Stimulated activated CD8-positive, alpha-beta memory T cell treated with anti-CD3 and anti-CD28 coated beads, Interleukin-7, amount 100 ng/mL, for 4 hours (primary cell): ENCODE results near the gene GLT1D1.

Experiments used
- DNase-seq, 2 donors: peaks; one replicate each; pipeline ENCODE4 v3.0.0-alpha.2; 2020; ENCODE audit warnings: low read depth in 2 of 2

The GLT1D1 gene

DNA sequence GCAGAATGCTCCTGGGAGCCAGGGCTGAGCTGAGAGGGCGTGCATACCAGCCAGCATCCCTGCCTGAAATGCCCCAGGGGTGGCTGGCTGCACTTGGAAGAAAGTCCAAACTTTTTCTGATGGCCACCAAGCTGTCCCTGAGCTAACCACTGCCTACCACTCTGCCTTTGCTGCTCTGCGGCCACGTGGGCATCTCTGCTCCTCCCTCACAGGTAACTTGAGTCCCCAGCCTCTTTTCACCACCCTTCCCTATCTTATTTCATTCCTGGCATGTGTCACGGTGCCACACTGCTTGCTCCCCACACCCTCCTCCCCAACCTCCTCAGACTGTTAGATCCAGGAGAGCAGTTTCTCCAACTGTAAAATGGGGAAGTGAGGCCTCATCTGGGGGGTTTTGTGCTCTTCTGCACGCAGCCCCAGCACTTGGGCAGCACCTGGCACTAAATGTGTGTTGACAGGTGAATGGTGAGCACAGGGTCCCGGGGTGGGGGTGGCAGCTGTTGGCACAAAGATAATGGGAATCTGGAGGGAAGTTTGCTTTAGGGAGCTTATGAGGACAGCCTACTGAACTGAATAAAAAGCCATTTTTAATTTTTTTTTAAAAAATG is 113.0 kb downstream of the GLT1D1 start:
- DNase-seq = no peak

DNA sequence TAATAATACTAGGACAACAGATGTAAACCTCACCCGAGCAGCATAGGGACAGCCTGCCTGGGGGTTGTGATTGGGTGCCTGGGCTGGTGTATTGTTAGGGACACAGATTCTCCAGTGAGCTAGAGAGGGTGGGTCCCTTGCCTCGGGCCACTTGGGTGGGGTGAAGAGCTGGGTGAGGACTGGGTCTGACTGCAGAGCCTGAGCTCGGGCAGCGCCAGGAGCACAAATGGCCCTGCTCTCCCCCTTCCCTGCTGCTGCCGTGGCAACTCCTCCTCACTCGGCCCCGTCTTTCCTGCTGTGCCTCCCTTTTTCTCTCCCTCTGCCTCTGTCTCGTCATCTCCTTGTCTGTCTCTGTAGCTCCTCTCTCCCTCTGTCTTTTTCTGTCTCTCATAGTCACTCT is 115.4 kb downstream of the GLT1D1 start:
- no peak for DNase-seq

DNA sequence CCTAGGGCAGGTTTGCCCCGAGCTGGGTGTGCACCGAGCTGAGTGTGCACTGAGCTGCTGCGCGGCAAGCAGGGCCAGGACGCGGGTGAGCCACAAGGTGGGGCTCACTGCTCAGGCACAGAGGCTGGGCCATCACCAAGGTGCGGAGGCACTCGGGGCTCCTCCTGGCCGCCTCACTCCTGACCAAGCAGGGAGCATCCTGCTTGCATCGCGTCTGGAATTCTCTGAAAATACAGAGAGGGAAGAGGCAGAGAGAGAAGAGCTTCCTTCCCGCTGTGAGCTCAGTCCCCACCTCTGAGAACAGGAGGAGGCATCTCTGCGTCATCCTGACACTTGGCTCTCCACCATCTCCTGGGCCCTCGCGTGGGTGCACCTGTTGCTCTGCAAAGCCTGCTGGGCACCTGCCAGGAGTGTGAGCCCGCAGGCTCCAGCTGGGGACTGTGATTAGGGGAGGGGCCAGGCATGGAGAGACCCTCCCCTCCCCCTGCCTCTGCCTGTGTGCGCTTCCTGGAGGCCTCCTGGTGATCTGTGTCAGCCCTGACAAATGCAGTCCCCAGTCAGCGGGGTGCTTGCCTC is 116.3 kb downstream of the GLT1D1 start:
- no peak for DNase-seq

DNA sequence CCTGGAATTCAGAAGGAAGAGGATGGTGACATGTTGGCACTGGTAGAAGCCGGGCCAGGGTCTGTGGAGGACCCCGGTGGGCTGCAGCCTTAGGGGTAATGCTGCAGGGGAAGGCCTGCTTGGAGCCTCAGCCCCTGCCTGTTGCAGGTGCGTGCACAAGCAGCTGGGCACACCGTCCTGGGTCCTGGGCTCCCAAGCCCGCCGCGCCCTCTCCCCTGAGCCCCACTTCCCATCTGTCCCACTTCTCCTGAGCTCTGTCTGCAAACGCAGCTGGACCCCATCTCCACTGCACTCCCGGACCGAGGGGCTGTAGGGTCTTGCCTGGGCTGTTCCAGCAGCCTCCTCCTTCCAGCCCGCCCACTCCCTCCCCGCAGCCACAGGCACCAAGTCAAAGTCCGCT is 116.8 kb downstream of the GLT1D1 start:
- no peak for DNase-seq

DNA sequence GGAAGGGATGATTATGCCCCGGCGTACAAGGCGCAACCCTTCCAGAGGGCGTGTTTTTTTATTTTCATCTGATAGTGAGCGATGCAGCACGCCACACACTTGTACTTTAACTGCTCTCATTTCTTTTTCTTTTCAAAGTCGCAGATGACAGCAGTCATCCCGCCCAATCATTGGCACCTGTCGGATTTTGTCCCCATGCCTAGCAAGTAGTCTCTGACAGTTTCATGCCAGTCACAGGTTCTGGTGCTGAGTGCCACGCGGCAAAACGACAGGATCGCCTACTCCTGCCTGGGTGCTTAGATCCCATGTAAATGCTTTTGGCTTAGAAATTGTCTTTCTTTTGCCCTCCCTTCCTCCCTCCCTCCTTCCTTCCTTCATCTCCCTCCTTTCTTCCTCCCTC is 117.7 kb downstream of the GLT1D1 start:
- no peak for DNase-seq

DNA sequence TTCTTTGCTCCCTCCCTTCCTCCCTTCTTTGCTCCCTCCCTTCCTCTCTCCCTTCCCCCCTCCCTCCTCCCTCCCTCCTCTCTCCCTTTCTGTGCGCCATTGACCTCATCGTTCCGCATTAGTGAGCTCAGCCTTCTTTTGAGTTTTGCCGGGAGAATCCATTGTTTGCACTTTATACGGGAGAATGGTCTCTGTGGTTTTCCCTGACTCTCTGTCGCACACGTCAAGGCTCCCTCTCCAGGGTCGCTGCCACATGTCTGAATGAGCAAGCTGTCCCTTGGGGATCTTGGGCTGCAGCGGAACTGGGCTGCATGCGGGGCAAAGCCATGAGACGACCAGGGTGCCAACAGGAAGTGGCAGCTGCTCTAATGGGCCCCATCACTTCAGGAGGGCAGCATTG is 118.5 kb downstream of the GLT1D1 start:
- no peak for DNase-seq

DNA sequence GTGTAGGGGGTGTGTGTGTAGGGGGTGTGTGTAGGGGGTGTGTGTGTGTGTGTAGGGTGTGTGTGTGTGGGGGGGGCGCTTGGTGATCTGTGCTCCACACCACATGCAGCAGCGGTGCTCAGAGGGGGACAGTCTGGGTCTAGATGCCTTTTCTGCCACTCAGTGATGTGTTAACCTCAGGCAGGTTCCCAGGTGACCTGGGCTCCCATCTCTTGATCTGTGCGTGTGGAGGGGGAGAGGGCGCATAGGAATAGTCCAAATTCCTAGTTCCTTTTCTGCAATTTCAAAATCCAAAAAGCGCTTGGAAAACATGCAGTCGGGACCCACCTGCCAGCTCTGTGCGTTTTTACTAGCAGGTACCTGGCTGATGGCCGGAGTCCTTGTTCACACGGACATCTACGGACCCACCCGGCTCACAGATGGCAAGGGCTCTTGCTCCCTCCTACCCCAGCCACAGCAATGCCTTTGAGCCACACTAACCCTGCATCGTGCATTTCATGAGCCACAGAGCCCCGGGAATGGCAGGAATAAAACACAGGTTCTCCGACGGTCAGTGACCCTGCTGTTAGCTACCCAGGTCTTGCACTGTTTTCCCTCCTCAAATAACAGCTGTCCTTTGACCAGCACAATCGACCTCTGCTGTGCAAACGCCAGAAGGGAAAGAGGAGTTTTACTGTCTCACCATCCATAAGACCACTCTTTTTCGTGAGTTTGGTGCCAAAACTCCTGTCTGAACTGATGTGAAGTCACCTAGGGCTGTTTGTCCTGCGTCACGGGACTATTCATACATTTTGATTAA is 120.8 kb downstream of the GLT1D1 start:
- no peak for DNase-seq

DNA sequence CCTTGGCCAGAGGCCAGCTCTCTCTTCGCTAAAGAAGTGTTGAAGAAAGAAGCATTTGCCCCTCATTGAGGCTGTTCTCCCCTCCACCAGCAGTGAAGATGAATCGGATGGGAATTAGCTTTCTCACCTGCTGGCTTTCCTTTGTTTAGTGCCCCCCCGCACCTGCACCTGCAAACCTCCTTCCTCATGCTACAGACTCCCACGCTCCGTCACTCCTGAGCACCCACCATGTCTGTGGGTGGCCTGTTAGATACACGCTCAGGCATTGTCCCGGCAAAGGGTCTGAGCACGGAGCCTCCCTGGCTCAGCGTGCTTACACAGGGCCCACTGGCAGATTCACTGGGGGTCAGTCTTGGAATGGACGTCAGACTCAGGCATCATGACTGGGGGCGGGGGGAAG is 121.6 kb downstream of the GLT1D1 start:
- DNase-seq = no peak

DNA sequence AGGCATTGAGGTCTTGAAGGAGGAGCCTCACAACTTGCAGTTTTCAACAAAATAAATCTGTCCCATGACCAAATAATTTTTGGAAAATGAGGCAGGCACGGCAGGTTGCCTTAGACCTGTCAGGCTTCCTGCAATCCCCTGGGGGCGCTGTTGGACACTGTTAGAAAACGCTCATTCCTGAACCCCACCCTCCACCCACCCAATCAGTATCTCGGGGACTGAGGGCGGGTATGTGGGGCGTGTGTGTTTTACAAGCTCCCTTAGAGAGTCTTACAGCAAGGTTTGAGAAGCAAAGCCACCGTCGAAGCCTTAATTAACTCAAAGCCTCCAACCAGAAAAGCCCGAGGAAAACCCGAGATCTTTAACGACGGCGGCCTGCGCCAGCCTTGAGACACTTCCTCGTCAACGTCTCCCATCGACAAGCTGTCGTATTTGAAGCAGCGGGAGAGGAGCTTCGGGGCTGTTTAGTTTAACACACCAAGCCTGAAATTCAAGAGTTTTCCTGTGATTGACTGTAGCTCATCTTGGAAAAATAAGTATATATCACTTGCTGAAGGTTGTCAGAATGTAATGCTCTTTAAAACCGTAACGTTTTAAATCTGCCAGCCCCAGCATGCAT is 123.0 kb downstream of the GLT1D1 start:
- DNase-seq = no peak

DNA sequence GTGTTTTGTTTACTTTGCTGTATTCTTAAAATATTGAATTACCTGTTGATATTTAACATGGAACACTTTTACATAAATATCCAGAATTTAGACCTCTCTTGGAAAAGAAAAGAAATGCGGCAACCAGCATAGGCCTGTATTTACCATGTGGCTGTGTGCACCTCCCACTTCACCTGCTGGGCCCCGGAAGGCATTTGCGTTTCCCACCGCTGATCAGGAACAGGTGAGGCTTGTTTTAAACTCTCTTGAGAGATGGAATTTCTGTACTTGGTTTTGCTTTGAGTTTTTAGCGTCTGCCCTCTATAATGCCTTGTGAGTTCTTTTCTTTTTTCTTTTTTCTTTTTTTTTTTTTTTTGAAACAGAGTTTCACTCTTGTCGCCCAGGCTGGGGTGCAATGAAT is 124.2 kb downstream of the GLT1D1 start:
- DNase-seq = no peak

DNA sequence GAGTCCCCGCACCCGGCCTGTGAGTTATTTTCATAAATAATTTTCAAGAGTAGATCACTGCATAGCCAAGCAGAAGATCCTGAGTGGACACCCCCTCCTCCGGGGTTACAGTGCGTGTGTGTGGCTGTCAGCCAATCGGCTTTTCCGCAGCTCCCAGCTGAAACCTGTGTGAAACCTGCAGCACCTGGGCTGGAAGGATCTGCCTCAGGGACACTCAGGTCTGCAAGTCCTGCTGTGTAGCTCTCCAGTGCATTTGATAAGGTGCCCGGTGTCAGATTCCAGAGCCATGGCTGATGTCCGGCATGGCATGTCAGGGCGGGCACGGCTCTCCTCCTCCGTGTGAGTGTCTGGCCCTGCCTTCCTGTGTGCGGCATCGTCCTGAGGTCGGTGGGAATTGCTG is 124.8 kb downstream of the GLT1D1 start:
- DNase-seq = no peak

DNA sequence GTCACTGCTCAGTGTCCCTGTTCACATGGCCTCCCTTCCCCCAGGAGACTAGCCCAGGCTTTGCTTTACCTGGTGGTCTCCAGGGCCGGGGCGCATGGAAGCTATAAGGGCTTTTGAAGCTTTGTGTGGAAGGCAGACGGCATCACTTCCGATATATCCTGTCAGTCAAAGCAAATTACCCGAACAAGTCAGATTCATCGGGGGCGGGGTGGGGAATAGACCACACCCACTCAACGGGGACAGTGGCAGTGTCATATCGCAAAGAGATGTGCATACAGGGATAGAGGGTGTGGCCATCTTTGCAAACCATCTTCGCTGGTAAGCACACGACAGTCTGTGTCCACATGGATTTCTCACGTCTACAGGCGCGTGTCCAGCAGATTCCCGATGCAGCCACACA is 127.3 kb downstream of the GLT1D1 start:
- DNase-seq = no peak

DNA sequence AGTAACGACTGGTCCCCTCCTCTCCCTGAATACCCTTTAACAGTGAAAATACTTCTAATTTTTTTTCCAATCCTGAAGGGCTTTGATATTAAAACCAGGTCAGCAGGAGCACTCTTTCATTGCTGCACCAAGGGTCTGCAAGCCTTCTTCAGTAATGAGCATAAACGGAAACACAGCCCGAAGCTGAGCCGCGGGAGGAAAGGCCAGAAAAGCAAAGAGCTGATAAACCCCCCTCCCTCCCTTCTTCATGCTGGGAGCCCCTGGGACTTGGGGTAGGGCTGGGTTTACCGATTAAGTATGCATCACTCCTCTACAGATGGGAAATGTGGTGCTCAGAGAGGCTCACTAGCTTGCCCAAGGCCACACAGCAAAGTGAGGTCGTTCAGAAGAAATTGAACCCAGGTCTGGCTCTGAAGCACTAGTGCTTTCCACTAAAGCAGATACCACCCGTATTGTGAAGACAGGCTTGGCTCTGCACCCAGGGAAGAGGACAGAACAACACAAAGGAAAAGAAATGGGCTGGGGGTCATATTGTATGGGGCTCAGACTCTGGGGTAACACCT is 128.8 kb downstream of the GLT1D1 start:
- no peak for DNase-seq

DNA sequence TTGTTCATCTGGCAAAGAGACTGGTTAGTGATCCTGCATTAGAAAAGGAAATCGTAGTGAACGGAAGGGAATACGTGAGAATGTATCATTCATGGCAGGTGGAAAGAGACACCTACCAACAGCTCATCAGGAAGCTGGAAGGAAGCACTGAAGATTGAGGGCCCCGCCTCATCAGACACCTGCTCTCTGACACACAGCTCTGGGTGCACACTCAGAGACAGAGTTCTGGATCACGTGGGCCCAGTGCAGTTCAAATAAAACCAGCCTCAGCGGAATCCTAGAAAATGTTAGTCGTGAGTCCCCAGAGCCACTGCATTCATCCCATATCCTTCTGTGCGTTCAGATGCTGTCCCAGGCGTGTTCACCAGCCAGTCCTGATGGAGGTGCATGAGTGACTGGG is 129.7 kb downstream of the GLT1D1 start:
- no peak for DNase-seq

DNA sequence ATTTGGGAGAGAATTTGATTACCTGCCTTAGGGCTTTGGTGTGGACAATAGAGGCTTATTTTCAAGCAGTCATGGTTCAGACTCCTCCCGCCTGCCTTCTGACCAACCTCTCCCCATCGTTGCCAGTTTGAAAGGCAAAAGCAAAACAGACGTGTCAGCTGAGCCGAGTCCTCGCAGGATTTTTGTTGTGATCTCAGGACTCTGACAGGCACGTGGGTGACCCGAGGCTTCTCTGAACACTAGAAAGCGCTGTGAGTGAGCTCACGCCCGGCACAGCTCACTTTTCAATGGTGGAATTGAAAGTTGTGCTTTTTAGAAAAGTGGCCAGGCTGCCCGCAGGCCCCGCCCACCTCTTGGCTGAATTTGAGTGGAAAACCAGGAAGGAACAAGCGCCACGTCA is 130.1 kb downstream of the GLT1D1 start:
- no peak for DNase-seq

DNA sequence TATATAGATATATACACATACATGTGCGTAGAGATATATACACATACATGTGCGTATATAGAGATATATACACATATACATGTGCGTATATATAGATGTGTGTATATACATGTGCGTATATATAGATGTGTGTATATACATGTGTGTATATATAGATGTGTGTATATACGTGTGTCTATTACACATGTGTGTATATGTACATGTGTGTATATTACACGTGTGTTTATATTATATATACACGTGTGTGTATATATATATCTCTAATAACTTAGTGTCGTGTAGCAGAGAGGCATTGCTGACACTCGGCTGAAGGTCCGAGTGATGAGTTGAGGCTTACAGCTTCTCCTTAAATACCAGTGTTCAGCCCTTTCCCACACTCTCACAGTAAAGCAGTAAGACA is 133.7 kb downstream of the GLT1D1 start:
- no peak for DNase-seq

DNA sequence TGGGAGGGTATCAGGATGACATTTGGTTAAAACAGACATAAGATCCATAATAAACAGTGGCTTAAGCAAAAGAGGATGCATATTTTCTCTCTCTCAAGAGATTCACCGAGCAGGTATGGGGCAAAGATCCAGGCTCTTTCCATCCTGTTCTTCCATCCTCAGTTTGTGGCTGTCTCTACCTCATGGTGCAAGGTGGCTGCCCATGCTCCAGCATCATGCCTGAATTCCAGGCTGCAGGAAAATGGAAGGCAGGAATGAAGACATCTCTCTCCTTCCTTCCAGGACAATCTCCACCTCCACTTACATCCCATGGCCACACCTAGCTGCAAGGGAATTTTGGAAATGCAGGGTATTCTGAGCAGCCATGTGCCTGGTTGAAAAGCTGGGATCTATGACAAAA is 136.0 kb downstream of the GLT1D1 start:
- DNase-seq = no peak

DNA sequence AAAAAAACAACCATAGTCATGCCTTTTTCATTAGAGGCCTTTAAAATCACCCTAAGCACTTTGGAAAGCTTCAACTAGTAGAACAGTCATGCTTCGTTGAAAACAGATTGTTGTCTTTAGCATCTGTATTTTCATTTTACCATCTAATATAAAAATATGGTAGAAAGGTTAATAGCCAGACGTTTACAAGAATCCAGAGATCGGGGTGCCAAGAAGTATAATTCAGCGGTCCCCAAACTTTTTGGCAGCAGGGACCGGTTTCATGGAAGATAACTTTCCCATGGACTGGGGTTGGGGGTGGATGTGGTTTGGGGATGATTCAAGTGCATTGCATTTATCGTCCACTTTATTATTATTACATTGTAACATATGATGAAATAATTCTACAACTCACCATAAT is 138.4 kb downstream of the GLT1D1 start:
- no peak for DNase-seq

DNA sequence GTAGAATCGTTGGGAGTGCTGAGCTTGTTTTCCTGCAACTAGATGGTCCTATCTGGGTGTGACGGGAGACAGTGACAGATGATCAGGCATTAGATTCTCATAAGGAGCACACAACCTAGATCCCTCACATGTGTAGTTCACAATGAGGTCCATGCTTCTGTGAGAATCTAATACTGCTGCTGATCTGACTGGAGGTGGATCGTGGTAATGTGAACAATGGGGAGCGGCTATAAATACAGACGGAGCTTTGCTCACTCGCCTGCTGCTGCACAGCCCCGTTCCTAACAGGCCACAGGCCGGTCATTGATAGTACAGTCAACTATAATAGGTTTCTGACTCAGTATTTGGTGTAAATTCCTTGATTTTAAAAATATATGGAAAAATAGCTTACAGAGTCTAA is 138.8 kb downstream of the GLT1D1 start:
- DNase-seq = no peak

DNA sequence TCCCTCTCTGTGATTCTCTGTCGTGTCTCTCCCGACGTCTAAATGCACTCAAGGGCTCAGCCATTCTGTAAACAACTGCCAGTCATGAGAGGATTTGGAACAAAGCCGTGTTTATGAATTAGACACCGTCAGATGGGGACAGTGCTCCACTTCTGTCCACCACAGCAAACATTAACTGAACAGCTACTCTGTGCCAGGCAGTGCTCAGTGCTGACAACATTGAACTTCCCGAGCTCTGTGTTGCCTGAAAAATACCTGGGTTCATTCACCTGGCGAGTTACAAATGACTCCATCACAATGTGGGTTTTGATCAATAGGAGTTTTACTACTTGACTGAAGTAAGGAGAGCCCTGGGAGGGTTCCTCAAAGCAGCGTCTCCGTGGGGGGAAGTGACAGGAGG is 139.3 kb downstream of the GLT1D1 start:
- no peak for DNase-seq

DNA sequence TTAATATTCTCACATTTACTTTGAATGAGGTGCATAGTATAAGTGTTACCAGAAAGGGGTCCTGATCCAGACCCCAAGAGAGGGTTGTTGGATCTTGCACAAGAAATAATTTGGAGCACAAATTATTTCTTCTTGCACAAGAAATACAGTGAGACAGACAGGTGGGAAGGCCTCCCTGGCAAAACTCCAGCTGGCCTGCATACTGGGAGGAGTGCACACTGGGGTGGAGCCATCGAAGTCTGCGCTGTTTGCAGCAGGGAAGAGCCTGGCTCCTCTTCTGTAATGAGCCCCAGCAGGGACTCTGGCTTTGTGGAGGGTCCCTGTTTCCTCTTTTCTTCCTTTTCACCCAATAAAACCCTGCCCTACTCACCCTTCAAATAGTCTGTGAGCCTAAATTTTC is 141.6 kb downstream of the GLT1D1 start:
- DNase-seq = no peak

DNA sequence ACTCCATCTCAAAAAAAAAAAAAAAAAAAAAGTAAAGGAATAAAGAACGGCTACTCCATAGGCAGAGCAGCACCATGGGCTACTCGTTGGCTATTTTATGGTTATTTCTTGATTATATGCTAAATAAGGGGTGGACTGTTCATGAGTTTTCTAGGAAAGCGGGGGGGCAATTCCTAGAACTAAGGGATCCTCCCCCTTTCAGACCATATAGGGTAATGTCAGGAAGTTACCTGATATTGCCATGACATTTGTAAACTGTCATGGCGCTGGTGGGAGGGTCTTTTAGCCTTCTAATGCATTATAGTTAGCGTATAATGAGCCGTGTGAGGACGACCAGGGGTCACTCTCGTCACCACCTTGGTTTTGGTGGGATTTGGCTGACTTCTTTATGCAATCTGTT is 142.3 kb downstream of the GLT1D1 start:
- no peak for DNase-seq

DNA sequence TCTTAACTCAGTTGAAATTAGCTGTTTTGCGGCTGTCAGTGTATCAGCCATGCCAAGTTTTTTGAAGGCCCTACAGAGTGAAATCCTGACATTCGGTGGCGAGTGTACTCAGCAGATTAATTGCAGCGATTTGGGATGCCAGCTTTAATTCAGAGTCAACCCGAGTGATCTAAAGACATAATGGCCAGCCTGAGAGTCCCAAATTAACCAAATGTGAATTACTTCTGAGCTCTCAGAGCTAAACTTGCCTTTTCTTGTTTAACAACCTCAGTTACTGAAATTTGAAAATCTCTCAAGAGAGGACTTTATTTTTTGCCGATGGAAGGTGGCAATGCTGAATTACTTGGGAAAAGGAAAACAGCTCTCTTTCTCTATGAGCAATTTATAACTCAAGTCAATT is 148.5 kb downstream of the GLT1D1 start:
- DNase-seq = no peak
